ENCODE measurements around the gene DGKZ. TPM values are rescaled to one million over a fixed set of nuclear protein-coding genes. Genes with fewer than 3 reads are reported as not detected.
A peak's percentile ranks its signal among the peaks of the same experiment; 100 is the strongest.

The DGKZ gene
- polyA plus RNA-seq, 3 donors: 30.4 to 217 (median 33.4) TPM

DNA sequence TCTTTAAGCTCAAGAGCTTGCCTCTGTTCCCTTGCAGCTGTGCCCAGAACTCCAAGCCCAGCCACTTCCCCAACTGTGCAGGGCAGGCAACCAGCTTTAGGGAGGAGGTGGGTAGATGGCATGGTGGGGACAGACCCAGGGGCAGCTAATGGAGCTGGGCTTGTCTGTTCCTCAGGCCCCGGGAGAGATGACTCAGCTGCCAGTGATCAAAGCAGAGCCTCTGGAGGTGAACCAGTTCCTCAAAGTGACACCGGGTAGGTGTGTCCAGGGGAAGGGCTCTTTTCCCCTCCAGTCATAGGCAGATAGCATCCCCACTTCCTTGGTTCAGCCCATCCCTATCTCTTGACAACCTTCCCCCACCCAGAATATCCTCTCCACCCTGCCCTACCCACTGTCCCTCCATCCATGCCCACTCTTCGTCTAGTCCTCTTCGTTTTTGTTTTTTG lies 37.4 kb upstream of the DGKZ start:
- intact Hi-C loops (cut with micrococcal nuclease): loop anchor here (2.0 to 10.0 kb wide), 4 partner anchors 73 to 345 kb away; partner anchors contain the start of gene PHF21A (in 1 of the 2)
- no peaks in the 10 kb centered on the region for H3K36me3 Mint-ChIP-seq
- peaks cover 0 to 7% (median 6%) of the 10 kb centered on the region in 3 donors for H3K27me3 Mint-ChIP-seq (ENCODE audit: low read depth in 3 of 3)
- Histone ChIP-seq H2AFZ (ENCODE audit: insufficient read depth, low read depth, low read length, poor library complexity, severe bottlenecking) (no peak overlapping the region), H3K9ac (ENCODE audit: insufficient read depth, low read length, poor library complexity, severe bottlenecking) (no peak overlapping the region), H3K79me2 (ENCODE audit: insufficient read depth, low read length) (no peaks in the 10 kb centered on the region), H3K4me2 (replicated peaks; ENCODE audit: extremely low read depth, low read length, poor library complexity, severe bottlenecking) (no peak overlapping the region), H3K27ac (ENCODE audit: low read depth in 1 of 2, low read length in 2 of 2) (no peak overlapping the region), H4K20me1 (ENCODE audit: insufficient read depth, low read length) (no peaks in the 10 kb centered on the region), H3K9me3 (replicated peaks in 1 of 2; ENCODE audit: control insufficient read depth in 1 of 2, insufficient read depth in 1 of 2, low read length in 2 of 2) (no peaks in the 10 kb centered on the region), H3K4me1 (ENCODE audit: control insufficient read depth in 1 of 2, insufficient read depth in 2 of 2, low read length in 2 of 2) (peaks cover 15 to 23% of the 10 kb centered on the region in 2 donors), H3K27me3 (ENCODE audit: control insufficient read depth in 2 of 2, insufficient read depth in 2 of 2, low read length in 2 of 2) (no peaks in the 10 kb centered on the region), H3K36me3 (replicated peaks in 1 of 2; ENCODE audit: control insufficient read depth in 1 of 2, insufficient read depth in 2 of 2, low read length in 2 of 2) (no peaks in the 10 kb centered on the region), H3K4me3 (replicated peaks in 1 of 3; ENCODE audit: low read depth in 2 of 3, low read length in 3 of 3) (no peak overlapping the region)
- DNase-seq: peak in 2 of 3 donors; percentile 56 to 64
- TF ChIP-seq, protein P1, sequence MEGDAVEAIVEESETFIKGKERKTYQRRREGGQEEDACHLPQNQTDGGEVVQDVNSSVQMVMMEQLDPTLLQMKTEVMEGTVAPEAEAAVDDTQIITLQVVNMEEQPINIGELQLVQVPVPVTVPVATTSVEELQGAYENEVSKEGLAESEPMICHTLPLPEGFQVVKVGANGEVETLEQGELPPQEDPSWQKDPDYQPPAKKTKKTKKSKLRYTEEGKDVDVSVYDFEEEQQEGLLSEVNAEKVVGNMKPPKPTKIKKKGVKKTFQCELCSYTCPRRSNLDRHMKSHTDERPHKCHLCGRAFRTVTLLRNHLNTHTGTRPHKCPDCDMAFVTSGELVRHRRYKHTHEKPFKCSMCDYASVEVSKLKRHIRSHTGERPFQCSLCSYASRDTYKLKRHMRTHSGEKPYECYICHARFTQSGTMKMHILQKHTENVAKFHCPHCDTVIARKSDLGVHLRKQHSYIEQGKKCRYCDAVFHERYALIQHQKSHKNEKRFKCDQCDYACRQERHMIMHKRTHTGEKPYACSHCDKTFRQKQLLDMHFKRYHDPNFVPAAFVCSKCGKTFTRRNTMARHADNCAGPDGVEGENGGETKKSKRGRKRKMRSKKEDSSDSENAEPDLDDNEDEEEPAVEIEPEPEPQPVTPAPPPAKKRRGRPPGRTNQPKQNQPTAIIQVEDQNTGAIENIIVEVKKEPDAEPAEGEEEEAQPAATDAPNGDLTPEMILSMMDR (IDR thresholded peaks at IDR 0.05): no peak
- no peaks in the 10 kb centered on the region for H3K9me3 Mint-ChIP-seq
- H3K4me1 Mint-ChIP-seq: peaks cover 26% of the 10 kb centered on the region
- H3K27ac Mint-ChIP-seq: peak overlapping the region in 4 of 7 donors; percentile 8 to 61 (median 40)
- WGBS (ENCODE audit: insufficient coverage): no CpG with 5 or more reads among the region's 4 CpGs
- no peak overlapping the region for H3K4me3 Mint-ChIP-seq

DNA sequence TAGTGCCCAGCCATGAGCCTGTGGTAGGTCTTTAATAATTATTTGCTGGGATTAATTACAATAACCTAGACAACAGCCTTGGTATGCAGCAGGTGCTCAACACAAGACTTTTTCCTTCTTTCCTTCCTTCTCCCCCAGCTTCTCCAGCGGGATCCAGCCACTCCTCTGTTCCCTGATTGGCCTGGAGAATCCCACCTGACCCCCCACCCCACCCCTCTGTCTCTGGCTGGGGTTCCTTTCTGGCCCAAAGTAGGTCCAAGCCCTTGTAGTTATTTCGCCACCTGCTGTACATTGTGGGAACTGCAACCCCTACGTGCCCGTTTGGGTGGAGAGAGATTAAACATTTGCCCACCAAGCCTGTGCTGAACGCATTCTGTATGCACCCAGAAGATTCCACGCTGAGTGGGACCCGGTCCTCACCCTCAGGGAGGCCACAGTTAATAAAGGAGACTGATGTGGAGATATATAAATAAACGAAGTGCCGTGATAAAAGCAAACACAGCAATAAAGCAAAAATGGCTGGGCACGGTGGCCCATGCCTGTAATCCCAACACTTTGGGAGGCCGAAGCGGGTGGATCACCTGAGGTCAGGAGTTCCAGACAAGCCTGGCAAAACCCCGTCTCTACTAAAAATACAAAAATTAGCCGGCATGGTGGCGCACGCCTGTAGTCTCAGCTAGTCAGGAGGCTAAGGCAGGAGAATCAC lies 32.1 kb upstream of the DGKZ start:
- Mint-ChIP-seq H3K4me1 (peaks cover 41% of the 10 kb centered on the region), H3K9me3 (peaks cover 0 to 3% (median 0%) of the 10 kb centered on the region in 7 donors), H3K27me3 (ENCODE audit: low read depth in 3 of 3) (peaks cover 0 to 4% (median 3%) of the 10 kb centered on the region in 3 donors), H3K4me3 (no peak overlapping the region), H3K36me3 (no peaks in the 10 kb centered on the region), H3K27ac (peak overlapping the region in 3 of 7 donors; percentile 8 to 79 (median 73))
- DNase-seq: peak; percentile 63 to 74 (median 66)
- intact Hi-C loops (cut with micrococcal nuclease): loop anchor here in 1 of 2 donors (10.0 kb wide), 1 partner anchor 190 kb away; the partner anchor contains the start of gene PHF21A
- H3K27me3 ChIP-seq (ENCODE audit: control insufficient read depth in 2 of 2, insufficient read depth in 2 of 2, low read length in 2 of 2): no peaks in the 10 kb centered on the region
- H3K4me2 ChIP-seq (replicated peaks; ENCODE audit: extremely low read depth, low read length, poor library complexity, severe bottlenecking): no peak overlapping the region
- H3K4me1 ChIP-seq (ENCODE audit: control insufficient read depth in 1 of 2, insufficient read depth in 2 of 2, low read length in 2 of 2): peaks cover 47 to 50% of the 10 kb centered on the region in 2 donors
- H3K79me2 ChIP-seq (ENCODE audit: insufficient read depth, low read length): no peaks in the 10 kb centered on the region
- no peaks in the 10 kb centered on the region for H3K36me3 ChIP-seq (replicated peaks in 1 of 2; ENCODE audit: control insufficient read depth in 1 of 2, insufficient read depth in 2 of 2, low read length in 2 of 2)
- WGBS (ENCODE audit: insufficient coverage): 70% methylated on average over 12 of the region's 16 CpGs
- no peak overlapping the region for H3K9ac ChIP-seq (ENCODE audit: insufficient read depth, low read length, poor library complexity, severe bottlenecking)
- no peak overlapping the region for H3K27ac ChIP-seq (ENCODE audit: low read depth in 1 of 2, low read length in 2 of 2)
- H2AFZ ChIP-seq (ENCODE audit: insufficient read depth, low read depth, low read length, poor library complexity, severe bottlenecking): no peak overlapping the region
- no peaks in the 10 kb centered on the region for H3K9me3 ChIP-seq (replicated peaks in 1 of 2; ENCODE audit: control insufficient read depth in 1 of 2, insufficient read depth in 1 of 2, low read length in 2 of 2)
- no peak overlapping the region for H3K4me3 ChIP-seq (replicated peaks in 1 of 3; ENCODE audit: low read depth in 2 of 3, low read length in 3 of 3)
- TF ChIP-seq, protein P1 (IDR thresholded peaks at IDR 0.05): peak; percentile 91
- H4K20me1 ChIP-seq (ENCODE audit: insufficient read depth, low read length): no peaks in the 10 kb centered on the region

All from CD14-positive monocyte (primary cell).